ENCODE results near the gene SLC66A2.

DNA sequence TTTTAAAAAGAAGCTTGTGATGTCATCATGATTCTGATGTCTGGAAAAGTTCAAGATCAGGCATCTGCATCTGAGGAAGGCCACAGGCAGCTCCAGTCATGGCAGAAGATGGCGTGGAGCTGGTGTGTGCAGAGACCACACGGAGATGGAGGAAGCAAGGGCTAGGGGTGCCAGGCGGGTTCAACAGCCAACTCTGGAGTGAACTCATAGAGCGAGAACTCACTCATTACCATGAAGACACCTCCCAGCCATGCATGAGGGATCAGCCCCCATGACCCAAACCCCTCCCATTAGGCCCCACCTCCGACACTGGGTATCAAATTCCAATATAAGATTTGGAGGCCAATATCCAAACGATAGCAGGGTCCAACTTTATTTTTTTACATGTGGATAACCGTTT is 92.1 kb downstream of the SLC66A2 start:
- no peak for TF ChIP-seq ZNF207 (IDR thresholded peaks at IDR 0.05; ENCODE audit: borderline replicate concordance)
- TF ChIP-seq TCF7L2 (IDR thresholded peaks at IDR 0.05; ENCODE audit: low read depth, low read length): no peak
- TF ChIP-seq ZNF317 (CRISPR knock-in tag; IDR thresholded peaks at IDR 0.05): no peak
